ENCODE measurements around the gene SOX1.

DNA sequence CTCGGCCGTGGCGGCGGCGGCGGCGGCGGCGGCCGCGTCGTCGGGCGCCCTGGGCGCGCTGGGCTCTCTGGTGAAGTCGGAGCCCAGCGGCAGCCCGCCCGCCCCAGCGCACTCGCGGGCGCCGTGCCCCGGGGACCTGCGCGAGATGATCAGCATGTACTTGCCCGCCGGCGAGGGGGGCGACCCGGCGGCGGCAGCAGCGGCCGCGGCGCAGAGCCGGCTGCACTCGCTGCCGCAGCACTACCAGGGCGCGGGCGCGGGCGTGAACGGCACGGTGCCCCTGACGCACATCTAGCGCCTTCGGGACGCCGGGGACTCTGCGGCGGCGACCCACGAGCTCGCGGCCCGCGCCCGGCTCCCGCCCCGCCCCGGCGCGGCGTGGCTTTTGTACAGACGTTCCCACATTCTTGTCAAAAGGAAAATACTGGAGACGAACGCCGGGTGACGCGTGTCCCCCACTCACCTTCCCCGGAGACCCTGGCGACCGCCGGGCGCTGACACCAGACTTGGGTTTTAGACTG lies 1.7 kb downstream of the SOX1 start:
- no peak for TF ChIP-seq TAF1 (IDR thresholded peaks at IDR 0.05; ENCODE audit: borderline replicate concordance, low read depth, low read length)
- TF ChIP-seq ZBTB33 (IDR thresholded peaks at IDR 0.05; ENCODE audit: borderline replicate concordance, low read depth) = no peak
- no peak for TF ChIP-seq CTCF (IDR thresholded peaks at IDR 0.05)
- TF ChIP-seq RAD21 (IDR thresholded peaks at IDR 0.05; ENCODE audit: low read length) = no peak
- no peak for TF ChIP-seq FOXM1 (IDR thresholded peaks at IDR 0.05; ENCODE audit: low read depth)
- no peak for TF ChIP-seq TCF12 (IDR thresholded peaks at IDR 0.05)
- no peak for TF ChIP-seq SIN3A (IDR thresholded peaks at IDR 0.05; ENCODE audit: borderline replicate concordance, low read depth, low read length)
- TF ChIP-seq, protein P1, sequence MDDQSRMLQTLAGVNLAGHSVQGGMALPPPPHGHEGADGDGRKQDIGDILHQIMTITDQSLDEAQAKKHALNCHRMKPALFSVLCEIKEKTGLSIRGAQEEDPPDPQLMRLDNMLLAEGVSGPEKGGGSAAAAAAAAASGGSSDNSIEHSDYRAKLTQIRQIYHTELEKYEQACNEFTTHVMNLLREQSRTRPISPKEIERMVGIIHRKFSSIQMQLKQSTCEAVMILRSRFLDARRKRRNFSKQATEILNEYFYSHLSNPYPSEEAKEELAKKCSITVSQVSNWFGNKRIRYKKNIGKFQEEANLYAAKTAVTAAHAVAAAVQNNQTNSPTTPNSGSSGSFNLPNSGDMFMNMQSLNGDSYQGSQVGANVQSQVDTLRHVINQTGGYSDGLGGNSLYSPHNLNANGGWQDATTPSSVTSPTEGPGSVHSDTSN (IDR thresholded peaks at IDR 0.05) = no peak
